Type B pancreatic cell (in vitro differentiated cells): ENCODE data around the gene TIMP2. TPM values are rescaled to one million over a fixed set of nuclear protein-coding genes. Genes with fewer than 3 reads are reported as not detected.

ENCODE experiments used
- DNase-seq: peaks from one replicate; pipeline ENCODE4 v3.0.0; 2021; ENCODE audit warnings: mixed read lengths; ENCODE audit not compliant: unreplicated experiment; ENCODE audit errors: extremely low spot score
- H3K27ac Mint-ChIP-seq: 2 replicates; pipeline ENCODE4 v1.8.0; 2021; ENCODE audit warnings: mild to moderate bottlenecking, mixed read lengths
- H3K27me3 Mint-ChIP-seq: 2 replicates; pipeline ENCODE4 v1.8.0; 2021; ENCODE audit warnings: mixed read lengths
- H3K36me3 Mint-ChIP-seq: 2 replicates; pipeline ENCODE4 v1.8.0; 2021; ENCODE audit warnings: mixed read lengths
- H3K4me1 Mint-ChIP-seq: one replicate; pipeline ENCODE4 v1.8.0; 2021; ENCODE audit warnings: mixed read lengths; ENCODE audit not compliant: unreplicated experiment
- H3K4me3 Mint-ChIP-seq: 2 replicates; pipeline ENCODE4 v1.8.0; 2021; ENCODE audit warnings: mild to moderate bottlenecking, mixed read lengths
- H3K9me3 Mint-ChIP-seq: 2 replicates; pipeline ENCODE4 v1.8.0; 2021; ENCODE audit warnings: mixed read lengths
- CTCF ChIP-seq: fragments of 200-600 bp; sonication (generic); conservative IDR thresholded peaks from 2 replicates; pipeline ENCODE4 v1.5.0; 2021; ENCODE audit warnings: antibody characterized with exemption, mild to moderate bottlenecking
- total RNA-seq: library from RNA; stranded (reverse); gene quantifications from 2 replicates; pipeline ENCODE4 v1.2.1, GENCODE V29; 2021; ENCODE audit warnings: low replicate concordance

Gene TIMP2
- total RNA-seq, 1 donor from 2014 or later, result 125 TPM

- TF ChIP-seq CTCF, result no peak
- Mint-ChIP-seq H3K27ac (peak overlapping the region; percentile 99), H3K36me3 (peaks cover 10% of the 10 kb centered on the region), H3K9me3 (no peaks in the 10 kb centered on the region), H3K4me1 (peaks cover 45% of the 10 kb centered on the region), H3K27me3 (no peaks in the 10 kb centered on the region), H3K4me3 (peak overlapping the region; percentile 73)
- no peak for DNase-seq
Observed at GRCh38 chr17:78898947-78899346, 26.2 kb downstream of the TIMP2 start.

- no peak for DNase-seq
- H3K9me3 Mint-ChIP-seq, result no peaks in the 10 kb centered on the region
- H3K4me3 Mint-ChIP-seq, result no peak overlapping the region
- peaks cover 6% of the 10 kb centered on the region for H3K36me3 Mint-ChIP-seq
- H3K27ac Mint-ChIP-seq, result peak overlapping the region; percentile 99
- TF ChIP-seq CTCF, result no peak
- H3K27me3 Mint-ChIP-seq, result no peaks in the 10 kb centered on the region
- H3K4me1 Mint-ChIP-seq, result peaks cover 38% of the 10 kb centered on the region
Observed at GRCh38 chr17:78898075-78898836, 26.9 kb downstream of the TIMP2 start.

GRCh38 chr17:78897664-78898047, 27.5 kb downstream of the TIMP2 start:
- H3K4me1 Mint-ChIP-seq, result peaks cover 36% of the 10 kb centered on the region
- H3K9me3 Mint-ChIP-seq, result no peaks in the 10 kb centered on the region
- no peak for TF ChIP-seq CTCF
- H3K4me3 Mint-ChIP-seq, result no peak overlapping the region
- H3K36me3 Mint-ChIP-seq, result peaks cover 5% of the 10 kb centered on the region
- no peak for DNase-seq
- no peaks in the 10 kb centered on the region for H3K27me3 Mint-ChIP-seq
- H3K27ac Mint-ChIP-seq, result peak overlapping the region; percentile 75

GRCh38 chr17:78896834-78897663, 28.1 kb downstream of the TIMP2 start:
- Mint-ChIP-seq H3K36me3 (peaks cover 5% of the 10 kb centered on the region), H3K27ac (peak overlapping the region; percentile 75), H3K4me3 (no peak overlapping the region), H3K27me3 (no peaks in the 10 kb centered on the region), H3K4me1 (peaks cover 37% of the 10 kb centered on the region), H3K9me3 (no peaks in the 10 kb centered on the region)
- TF ChIP-seq CTCF, result no peak
- no peak for DNase-seq

- H3K4me3 Mint-ChIP-seq, result no peak overlapping the region
- H3K36me3 Mint-ChIP-seq, result peaks cover 5% of the 10 kb centered on the region
- no peaks in the 10 kb centered on the region for H3K9me3 Mint-ChIP-seq
- H3K4me1 Mint-ChIP-seq, result peaks cover 43% of the 10 kb centered on the region
- DNase-seq, result no peak
- H3K27ac Mint-ChIP-seq, result peak overlapping the region; percentile 43
- H3K27me3 Mint-ChIP-seq, result no peaks in the 10 kb centered on the region
- TF ChIP-seq CTCF, result no peak
Observed at GRCh38 chr17:78896091-78896833, 28.9 kb downstream of the TIMP2 start.
